GM21576 (cell line): ENCODE data around the gene EPHA1.

Experiments
- ATAC-seq: cut with Tn5 transposase; IDR thresholded peaks from one replicate; pipeline ENCODE4 v1.9.1; 2021; ENCODE audit warnings: mild to moderate bottlenecking, moderate library complexity; ENCODE audit not compliant: unreplicated experiment

The EPHA1 gene

DNA sequence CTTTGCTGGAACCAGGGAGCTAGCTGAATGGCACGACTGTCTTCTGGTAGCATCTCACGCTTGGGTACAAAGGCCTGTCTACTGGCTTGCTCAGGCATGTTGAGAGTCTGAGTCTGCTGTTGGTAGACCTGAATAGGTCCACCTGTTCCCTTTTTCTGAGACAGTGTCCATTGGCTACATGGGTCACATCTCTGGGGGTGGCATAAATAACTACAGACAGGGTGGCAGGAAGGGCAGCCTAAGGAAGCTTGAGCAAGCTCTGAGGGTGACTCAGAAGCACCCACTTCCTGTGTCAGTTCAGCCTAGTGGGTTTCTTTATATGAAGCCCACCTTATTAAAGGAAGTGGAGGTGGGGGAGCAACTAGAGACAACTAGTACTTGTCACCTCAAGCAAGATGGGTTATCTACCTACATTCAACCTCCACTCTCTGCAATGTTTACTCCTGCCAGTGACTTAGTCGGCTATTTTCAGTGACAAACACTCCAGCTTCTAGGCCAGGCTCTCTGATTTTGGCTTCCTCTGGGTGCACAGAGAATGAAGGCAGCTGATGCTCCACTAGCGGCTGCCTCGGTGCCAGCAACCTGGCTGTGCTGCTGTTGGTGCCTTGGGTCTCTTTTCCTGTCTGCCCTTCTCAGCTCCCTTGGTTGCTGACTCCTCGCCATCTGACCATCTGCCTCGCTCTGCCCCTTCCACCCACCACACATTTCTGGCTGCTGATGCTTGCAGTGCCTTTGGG, 33.2 kb downstream of the EPHA1 start:
- ATAC-seq = no peak

DNA sequence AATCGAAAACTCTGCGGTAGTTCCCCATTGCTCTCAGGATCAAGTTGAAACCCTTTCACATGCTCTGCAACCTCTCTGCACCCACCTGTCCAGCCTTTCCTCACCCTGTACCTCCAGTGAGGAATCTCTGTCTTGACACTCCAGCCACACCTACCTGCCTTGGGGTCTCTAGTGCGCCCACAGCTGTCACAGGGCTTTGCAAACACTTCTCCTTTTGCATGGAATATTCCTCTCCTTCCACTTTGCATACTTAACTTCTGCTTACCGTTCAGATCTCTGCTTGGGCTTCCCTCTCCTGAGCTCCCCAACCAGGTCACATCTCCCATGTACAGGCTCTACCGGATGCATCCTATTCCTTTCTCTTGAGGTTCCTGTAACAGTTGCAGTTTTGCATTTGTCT, 34.1 kb downstream of the EPHA1 start:
- no peak for ATAC-seq

DNA sequence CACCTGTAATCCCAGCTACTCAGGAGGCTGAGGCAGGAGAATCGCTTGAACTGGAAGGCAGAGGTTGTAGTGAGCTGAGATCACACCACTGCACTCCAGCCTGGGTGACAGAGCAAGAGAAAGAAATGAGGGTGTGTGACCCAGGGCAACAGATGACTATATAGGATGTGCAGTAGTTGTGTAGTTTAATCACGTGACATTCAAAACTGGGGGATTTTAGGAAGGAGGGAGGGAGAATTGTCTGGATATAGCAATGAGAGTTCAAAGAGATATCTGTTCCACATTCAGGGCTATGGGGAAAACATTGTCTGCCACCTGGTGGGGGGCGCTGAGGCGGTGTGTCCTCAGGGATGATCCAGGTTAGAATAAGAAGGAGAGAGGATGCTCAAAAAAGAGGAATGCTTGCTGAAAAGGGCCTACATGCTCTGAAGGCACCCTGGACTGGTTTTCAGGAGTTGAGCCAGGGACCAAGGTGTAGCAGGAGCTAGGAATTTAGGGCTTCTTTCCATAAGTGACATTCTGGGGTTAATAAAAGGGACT, 35.3 kb downstream of the EPHA1 start:
- ATAC-seq = no peak

DNA sequence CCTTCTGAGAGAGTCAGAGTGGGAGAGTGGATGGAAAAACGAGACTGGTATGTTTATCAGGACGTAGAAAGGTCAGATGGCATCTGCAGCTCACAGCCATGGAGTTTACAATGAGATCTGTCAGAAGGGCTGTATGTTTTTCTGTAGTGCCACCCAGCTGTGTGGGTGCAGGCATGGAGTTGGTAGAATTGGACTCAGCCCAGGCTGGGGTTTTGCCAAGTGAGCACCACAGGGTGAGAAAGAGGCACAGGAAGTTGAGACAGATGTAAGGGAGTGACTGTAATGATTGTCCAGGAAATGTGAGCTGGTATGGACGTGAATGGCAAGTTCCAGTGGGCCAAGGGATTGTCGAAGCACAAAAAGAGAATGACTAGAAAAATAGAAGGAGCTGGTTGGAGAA, 36.6 kb downstream of the EPHA1 start:
- no peak for ATAC-seq

DNA sequence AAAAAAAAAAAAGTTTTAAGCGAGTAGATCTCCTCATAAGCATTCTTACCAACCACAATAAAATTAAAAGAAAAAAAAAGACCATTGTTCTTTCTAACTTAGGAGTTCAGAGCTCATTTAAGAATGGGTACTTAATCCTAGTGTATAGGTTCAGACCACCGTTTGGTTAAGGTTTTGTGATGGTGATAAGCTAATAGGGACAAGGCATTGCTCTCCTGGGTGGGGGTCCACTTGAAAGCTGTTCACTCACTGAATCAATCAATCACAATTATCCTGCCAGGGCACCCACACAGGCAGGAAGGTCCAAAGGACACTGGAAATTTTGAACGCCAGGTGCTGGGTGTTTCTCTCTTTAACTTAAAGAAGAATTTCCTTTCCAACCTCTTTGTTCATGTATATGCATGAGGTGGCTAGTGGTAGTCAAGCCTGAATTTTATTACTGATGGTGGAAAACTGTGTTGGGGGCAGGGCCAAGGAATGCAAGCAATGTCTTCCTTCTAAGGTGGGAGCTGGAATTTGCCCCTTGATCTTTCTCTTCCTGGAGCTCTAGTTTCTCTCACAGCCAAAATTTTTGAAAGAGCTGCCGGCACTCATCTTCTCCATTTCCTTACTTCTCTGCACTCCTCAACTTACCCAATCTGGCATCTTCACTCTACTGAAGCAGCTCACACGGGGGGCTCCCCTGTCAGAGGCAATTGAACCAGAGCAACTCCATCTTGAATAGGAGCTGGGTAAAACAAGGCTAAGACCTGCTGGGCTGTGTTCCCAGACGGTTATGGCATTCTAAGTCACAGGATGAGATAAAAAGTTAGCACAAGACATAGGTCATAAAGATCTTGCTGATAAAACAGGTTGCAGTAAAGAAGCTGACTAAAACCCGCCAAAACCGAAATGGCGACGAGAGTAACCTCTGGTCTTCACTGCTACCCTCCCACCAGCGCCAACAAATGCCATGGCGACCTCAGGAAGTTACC, 38.7 kb downstream of the EPHA1 start:
- ATAC-seq = no peak

DNA sequence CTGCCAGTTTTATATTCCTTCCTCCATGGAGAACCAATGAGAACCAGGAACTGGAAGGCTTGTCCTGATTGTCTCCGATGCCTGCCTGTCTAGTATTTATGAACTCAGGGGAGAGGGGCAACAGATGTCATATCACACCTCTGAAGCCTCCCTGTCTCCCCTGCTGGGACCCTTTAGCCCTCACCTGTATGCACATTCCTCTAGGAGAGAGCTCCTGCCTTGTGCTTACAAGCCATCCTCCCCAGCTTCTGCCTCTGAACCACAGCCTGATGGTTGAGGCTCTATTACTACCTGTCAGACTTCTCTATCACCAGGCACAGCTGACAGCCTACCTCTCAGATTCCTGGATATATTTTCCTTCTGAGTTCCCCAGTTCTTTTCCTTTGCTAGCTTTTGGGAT, 40.3 kb downstream of the EPHA1 start:
- no peak for ATAC-seq

DNA sequence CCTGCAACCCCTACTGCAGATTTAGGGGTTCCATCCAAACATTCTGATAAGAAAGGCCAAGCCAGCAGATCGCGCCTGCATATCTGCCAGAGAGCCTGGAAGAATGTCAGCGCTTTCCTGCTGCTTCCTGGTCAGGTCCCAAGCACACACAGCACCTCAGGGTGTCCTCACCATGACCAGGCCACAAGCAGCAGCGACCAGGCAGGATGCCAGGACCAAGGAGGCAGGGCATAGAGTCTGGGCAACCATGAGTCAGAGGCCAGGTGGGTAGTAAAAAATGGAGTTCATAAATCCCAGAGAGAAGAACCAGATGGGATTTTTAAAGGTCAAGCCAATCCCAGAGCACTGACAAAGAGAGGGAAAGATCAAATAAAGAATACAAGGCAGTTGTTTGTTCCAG, 40.7 kb downstream of the EPHA1 start:
- no peak for ATAC-seq

DNA sequence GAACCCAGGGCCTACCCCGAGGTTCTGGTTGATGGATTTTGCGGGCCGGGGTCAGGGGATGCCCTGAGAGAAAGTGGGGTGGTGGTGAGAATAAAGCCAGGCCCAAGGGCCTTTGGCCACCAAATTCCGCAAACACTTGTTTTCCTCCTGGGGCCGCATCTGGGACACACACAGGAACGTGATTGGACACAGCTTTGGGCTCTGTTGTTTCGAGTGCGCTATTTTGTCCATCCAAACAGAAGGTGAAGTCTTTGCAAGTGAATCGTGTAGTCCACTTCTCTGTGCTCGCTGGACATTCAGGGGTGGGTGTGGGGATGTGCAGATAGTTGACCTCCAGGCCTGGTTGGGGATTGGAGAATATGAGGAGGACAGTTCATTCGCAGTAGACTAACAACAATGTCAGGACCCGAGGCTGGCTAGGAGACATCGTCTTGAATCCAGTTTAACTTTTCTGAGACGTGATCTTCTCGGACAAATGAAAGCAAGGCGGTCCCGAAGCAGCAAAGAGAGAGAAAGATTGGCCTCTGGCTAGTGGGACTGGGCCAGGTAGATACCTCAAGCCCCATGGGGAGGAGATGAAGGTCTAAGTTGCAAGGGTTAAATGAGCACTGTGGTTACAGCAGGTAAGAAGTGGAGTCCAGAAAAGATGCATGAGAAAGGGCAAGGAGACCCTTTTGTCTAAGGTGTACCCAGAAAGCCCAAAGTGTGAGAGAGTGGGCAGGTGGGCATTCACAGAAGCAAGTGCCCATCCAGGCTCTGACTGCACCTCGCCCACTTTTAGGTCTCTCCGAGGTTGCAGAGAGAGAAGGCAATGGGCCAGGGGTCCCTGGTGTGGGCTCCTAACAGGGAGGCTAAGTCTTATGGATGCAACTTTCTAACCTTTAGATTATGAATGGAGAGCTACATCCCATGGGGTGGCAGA, 45.4 kb downstream of the EPHA1 start:
- no peak for ATAC-seq

DNA sequence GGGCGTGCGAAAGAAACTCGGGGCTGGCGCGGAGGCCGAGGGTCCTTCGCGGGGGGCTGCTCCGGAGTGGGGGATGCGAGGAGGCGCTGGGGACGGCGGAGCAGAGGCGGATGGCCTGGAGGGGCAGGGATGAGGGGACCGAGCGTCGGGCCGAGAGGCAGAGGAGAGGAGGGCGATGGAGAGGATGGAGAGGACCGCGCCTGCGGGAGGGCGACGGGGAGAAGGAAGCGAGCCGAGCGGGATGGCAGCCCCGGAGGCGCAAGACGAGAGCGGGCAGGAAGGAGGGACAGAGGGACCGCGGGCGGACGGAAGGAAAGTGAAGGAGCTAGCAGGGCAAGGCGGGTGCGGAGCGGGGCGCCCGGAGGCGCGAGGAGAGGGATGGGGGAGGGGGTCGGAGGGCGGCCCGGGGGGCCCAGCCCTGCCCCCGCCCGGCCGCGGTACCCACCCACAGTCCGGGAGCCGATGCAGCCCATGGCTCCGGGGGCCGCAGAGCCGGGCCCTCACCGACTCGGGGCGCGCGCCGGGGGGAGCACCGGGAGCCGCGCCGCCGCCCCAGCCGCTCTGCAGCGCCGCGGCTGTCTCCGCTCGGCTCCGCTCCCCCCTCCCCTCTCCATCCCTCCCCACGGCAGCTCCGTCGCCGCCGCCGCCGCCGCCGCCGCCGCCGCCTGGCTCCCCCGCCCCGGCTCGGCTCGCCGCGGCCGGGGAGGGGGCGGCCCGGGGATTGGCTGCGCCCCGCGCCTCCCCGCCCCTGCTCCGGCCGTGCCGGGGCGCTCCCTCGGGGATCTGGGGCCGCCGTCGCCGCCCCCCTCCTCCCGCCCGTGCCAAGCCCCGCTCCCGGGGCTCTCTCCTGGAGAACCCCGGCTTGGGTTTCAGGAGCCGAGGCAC, 46.3 kb downstream of the EPHA1 start, which contains the start of gene FAM131B:
FAM131B (minus strand) TSS at position 583 of the 885 bp plus-strand sequence; CDS start at position 473, 110 bp downstream.
- ATAC-seq = no peak

DNA sequence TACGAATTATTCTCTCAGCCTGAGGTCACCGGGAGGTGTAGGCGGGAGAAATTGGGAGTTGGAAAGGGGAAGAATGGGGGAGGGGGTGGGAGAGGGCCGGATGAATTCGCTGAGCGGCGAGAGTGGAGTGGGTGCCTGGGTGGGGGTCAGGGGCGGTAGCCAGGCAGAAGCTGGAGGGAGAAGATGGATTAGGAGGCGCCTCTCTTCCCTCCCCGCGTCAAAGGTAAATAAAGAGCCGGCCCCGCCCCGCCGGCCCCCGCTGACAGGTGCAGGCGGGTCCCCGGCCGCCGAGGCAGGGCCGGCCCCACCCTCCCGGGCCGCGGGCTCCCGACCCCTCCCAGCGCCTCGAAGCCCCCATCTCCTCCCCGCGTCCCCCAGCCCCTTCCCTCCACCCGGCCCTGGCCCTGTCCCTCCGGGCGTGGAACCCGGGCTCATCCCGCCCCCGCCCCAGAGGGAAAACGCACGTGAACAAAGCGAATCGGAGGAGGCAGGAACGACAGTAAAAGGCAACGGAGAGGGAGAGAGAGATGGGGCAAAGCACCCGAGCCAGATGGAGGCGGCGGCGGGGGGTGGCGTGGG, 47.0 kb downstream of the EPHA1 start:
- ATAC-seq = no peak

DNA sequence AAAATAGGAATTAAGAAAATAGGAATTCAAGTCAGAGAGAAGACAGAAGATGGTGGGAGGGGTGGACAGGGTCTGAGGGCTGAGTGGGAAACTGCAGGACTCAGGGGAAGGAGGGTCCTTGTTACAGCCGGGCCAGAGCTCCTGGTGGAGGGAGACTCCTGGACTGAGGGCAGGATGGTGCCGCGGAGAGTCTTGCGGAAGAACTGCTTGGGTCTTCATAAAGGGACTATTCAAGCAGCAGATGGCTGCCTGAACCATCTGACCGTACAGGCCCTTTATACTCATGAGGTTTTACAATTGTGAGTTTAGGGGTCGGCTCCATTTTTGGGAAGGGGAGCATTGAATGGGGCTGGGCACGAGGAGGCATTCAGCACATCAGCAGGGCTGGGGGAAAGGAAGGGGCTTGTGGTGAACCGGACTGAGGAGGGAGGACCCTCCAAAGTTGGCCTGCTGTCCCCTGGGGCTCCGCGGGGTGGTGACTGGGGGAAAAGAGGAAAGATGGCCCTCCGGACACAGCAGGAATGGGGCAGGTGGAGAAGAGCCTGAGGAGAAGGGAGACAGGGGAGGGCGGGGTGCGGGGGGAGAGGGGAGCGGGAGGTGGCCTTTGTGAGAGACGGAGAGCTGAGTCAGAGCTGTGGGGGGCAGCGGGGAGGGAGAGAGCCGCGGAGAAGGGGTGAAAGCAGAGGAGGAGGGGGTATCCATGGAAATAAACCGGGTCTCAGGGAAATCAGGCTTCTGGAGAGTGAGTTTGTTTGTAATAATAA, 47.7 kb downstream of the EPHA1 start:
- ATAC-seq = no peak

DNA sequence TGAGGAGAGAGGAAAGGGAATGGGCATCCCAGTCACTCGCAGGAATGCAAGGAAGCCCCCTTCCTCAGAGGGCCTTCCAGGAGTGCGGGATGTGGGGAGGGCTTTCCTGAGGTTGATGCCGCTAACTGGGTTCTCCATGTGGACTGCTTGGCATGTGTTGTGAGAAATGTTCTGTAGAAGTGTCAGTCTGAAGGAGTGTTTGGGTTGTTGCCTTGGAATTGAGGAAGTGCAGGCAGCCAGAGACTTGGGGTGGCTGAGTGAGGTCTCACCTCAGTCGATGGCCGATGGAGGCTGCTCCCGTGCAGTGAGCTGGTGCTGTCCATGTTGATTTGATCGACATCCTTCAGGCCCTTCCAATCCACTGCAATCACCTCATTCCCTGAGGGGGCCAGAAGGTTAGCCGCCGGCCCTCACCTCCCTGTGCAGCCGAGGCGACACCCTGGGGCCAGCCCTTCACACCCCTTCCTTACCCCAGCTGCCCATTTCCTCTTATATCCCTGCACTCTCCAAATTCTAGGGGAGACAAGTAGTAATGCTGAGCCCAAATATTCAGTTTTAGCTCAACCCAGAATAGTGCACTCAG, 48.8 kb downstream of the EPHA1 start:
- ATAC-seq = no peak

DNA sequence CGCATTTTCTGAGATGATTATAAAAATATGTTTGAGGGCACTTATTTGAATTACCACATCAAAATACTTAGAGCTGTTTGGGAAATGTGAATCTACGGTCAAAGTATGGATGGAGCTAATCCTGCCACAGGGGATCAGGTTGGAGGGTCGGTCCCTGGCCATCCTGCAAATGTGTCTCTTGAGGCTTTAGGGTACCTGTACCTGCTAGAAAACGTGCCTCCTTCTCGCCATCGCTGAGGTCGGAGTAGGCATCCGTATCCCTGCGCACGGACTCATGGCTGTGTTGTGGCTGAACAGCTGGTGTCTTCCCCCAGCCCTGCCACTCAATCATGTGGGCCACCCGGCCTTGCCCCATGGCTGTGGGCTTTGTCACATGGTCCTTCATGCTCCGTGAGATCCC, 50.0 kb downstream of the EPHA1 start:
- no peak for ATAC-seq

DNA sequence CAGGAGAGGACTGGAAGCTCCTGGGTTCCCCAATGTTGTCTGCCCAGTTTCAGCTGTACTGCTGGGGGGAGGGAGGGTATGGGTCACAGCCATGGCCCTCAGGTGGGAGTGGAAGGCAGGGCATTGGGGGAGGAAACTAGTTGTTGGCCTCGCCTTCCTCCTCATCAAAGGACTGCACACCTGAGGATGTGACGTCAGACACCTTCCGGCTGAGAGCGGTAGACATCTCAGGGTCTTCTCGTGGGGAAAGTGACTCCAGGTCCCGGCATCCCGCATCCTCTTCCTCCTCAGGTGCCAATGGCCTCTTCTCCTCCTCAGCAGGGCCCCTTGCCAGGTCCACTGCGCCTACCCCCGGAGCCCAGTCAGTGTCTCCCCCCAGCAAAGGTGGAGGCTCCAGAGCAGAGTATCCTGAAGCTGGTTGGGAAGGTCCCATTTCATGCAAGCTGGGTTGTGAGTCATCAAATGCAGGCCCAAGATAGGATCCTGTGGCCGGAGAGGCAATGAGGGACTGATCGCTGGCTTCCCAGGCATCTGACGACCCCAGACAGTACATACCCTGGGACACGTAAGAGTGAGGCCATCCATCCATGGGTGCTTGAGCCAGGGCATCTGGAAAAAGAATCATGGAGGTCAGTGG, 52.1 kb downstream of the EPHA1 start:
- ATAC-seq = no peak

DNA sequence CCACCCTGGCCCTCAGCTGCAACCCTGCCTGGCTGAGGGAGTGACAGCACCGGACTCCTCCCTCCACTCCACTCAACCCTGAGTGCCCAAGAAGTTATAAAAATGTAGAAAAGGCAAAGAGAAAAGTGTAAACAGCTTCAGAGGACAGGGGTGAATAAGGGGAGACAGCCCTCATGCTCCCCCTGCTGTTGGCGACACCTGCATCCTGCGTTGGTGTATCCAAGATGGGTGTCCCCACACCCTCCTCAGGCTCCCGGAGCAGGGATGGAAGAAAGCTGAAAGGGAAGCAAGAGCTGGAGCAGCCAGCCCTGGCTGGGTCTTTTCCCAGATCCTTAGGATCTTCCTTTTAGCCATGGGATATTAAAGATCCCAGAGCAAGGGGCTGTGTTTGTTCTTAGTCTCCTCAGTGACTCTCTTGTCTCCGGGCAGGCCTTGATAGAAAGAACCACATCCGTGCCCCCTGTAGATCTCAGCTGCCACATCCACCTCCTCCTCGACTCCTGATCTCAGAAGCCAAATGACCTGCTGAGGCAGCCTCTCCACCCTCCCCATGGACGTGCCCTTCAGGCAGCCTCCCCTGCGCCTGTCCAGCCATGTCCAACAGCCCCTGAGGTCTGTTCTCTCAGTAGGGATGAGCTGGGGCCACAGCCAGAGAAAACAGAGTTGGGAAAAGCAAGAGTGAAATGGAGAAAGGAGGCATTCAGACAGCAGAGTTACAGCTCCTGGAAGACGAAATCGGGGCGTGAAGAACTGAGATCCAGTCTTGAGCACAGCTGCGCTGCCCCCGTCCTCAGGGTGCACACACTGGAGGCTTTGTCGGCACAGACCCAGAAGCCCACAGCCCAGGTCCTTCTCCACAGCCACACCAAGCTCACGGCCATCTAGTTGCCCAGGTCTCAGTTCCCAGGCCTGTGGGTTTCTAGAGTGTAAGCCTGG, 52.9 kb downstream of the EPHA1 start:
- ATAC-seq = no peak

DNA sequence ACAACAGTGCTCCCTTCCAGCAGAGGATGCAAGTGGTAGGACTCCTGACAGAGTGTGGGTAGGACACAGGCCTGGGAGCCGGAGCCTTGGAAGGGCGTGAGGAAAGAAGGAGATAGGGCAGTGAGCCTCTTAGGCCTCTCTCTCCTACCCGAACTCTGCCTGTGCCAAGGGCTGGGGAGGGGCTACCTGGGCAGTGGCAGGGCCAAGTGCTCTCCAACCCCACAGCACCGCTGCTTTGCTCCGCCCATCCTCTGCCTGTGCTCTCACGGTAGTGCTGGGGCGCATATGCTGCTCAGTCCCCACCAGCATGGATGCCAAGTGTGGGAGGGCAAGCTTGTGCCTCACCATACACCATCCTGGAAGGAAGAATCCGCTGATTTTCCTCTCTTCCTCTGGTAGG, 53.7 kb downstream of the EPHA1 start:
- ATAC-seq = no peak

DNA sequence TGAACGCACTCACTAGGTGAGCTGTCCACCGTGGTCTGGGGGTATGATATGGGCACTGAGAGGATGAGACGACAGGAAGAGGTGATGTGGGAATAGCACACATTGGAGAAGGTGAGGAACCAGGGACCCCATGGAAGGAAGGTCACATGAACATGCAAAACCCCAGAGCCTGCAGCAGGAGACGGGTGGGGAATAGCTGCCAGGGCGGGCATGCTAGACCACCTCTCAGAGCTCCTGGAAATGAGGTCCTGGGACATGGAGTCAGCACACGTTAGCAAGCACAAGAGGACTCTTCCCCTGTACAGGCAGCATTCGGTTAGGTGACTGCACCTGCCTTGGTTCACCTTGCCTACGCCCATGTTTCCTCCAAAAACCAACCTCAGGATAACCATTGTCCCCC, 54.3 kb downstream of the EPHA1 start:
- ATAC-seq = no peak
